Measurements from ENCODE around the gene SUPT5H.

SUPT5H gene

GRCh38 chr19:39520541-39521484 lies 75.4 kb downstream of the SUPT5H start:
- DNase-seq (ENCODE audit: low read depth): no peak

GRCh38 chr19:39524495-39524894 lies 79.1 kb downstream of the SUPT5H start:
- DNase-seq (ENCODE audit: low read depth): no peak

DNA sequence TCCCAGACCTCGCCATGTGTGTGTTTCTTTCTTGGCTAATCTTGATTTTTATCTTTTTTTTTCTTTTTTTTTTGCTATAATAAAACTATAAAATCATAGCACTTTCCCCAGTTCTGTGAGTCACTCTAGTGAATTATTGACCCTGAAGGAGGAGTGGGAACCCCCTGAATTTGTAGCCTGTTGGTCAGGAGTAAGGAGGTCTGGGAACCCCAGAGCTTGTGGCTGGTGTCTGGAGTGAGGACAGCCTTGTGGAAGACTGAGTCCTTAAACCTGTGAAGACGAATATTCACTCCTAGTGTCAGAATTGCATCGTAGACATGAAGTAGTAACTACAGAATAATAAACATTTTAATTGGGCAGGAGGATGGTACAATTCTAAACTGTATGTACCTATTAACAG lies 79.8 kb downstream of the SUPT5H start:
- no peak for DNase-seq (ENCODE audit: low read depth)
